ENCODE measurements around the gene NMNAT3. TPM values are rescaled to one million over a fixed set of nuclear protein-coding genes. Genes with fewer than 3 reads are reported as not detected.

The NMNAT3 gene
- 1.5 to 2.2 TPM (median 1.6 TPM) in 3 replicates for polyA plus RNA-seq
- 1.8 TPM for polyA plus RNA-seq (2011; ENCODE audit: low read depth)
- polyA plus RNA-seq (2011; cell fraction: cytosol; rRNA removed), result 1.4 and 2.2 TPM in 2 replicates
- polyA plus RNA-seq (2011; cell fraction: nucleus; rRNA removed), result 1.8 and 2.4 TPM in 2 replicates
- 0.80 and 3.1 TPM in 2 replicates for polyA plus RNA-seq (2012; ENCODE audit: low replicate concordance)
- 1.7 to 2.1 TPM (median 1.8 TPM) in 3 replicates for polyA minus RNA-seq
- not detected for polyA minus RNA-seq (2011; cell fraction: cytosol; rRNA and poly(A)+ RNA removed)
- polyA minus RNA-seq (2011; cell fraction: nucleus; rRNA and poly(A)+ RNA removed), result 3.1 and 3.2 TPM in 2 replicates

- FAIRE-seq (no peak), DNase-seq (ENCODE audit: low read depth, low spot score) (no peak)
- Histone ChIP-seq H4K20me1 (ENCODE audit: control insufficient read depth, extremely low read depth, insufficient read depth, low read length) (no peaks in the 10 kb centered on the region), H3K4me3 (ENCODE audit: control insufficient read depth in 2 of 3, extremely low read depth in 1 of 3, insufficient read depth in 2 of 3, low read depth in 1 of 3, low read length in 3 of 3) (peak within 1 kb of the TSS; percentile 51 to 72 (median 69)), H3K36me3 (ENCODE audit: control insufficient read depth in 2 of 2, extremely low read depth in 1 of 2, insufficient read depth in 2 of 2, low read length in 2 of 2) (no peaks in the 10 kb centered on the region), H3K27me3 (ENCODE audit: control insufficient read depth, extremely low read depth, insufficient read depth, low read length) (no peaks in the 10 kb centered on the region), H3K9me1 (ENCODE audit: control insufficient read depth, extremely low read depth, insufficient read depth, low read length) (no peaks in the 10 kb centered on the region), H3K79me2 (ENCODE audit: control insufficient read depth, insufficient read depth, low read length) (no peaks in the 10 kb centered on the region), H3K4me2 (ENCODE audit: control insufficient read depth, extremely low read depth, insufficient read depth, low read depth, low read length) (peak within 1 kb of the TSS; percentile 67), H3K9me3 (ENCODE audit: control insufficient read depth, low read depth, low read length) (no peaks in the 10 kb centered on the region), H3K9ac (ENCODE audit: control insufficient read depth, extremely low read depth, insufficient read depth, low read length) (peak within 1 kb of the TSS; percentile 58), H2AFZ (ENCODE audit: control insufficient read depth, low read length) (peak within 1 kb of the TSS; percentile 93), H3K4me1 (ENCODE audit: control insufficient read depth, extremely low read depth, insufficient read depth, low read length) (peaks cover 8% of the 10 kb centered on the region), H3K27ac (ENCODE audit: control insufficient read depth, insufficient read depth, low read length) (no peak within 1 kb of the TSS)
- TF ChIP-seq EZH2 (IDR thresholded peaks at IDR 0.05; ENCODE audit: low read length), result no peak
- TF ChIP-seq, protein P1, sequence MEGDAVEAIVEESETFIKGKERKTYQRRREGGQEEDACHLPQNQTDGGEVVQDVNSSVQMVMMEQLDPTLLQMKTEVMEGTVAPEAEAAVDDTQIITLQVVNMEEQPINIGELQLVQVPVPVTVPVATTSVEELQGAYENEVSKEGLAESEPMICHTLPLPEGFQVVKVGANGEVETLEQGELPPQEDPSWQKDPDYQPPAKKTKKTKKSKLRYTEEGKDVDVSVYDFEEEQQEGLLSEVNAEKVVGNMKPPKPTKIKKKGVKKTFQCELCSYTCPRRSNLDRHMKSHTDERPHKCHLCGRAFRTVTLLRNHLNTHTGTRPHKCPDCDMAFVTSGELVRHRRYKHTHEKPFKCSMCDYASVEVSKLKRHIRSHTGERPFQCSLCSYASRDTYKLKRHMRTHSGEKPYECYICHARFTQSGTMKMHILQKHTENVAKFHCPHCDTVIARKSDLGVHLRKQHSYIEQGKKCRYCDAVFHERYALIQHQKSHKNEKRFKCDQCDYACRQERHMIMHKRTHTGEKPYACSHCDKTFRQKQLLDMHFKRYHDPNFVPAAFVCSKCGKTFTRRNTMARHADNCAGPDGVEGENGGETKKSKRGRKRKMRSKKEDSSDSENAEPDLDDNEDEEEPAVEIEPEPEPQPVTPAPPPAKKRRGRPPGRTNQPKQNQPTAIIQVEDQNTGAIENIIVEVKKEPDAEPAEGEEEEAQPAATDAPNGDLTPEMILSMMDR (optimal IDR thresholded peaks at IDR 0.05 in 1 of 3, IDR thresholded peaks at IDR 0.05 in 1 of 3, conservative IDR thresholded peaks at IDR 0.05 in 1 of 3; ENCODE audit: extremely low read depth in 1 of 3, insufficient read depth in 2 of 3, low read length in 3 of 3), result peak in 1 of 3 experiments; percentile 17
- dilution Hi-C loops (cut with MboI; ENCODE audit: extremely low pct_ligation_motif_present, low sequenced_read_pairs), result no loop called here
These were observed at the start of gene NMNAT3 for GRCh38 chr3:139677388-139678155. NMNAT3 (minus strand) TSS chr3:139677972; CDS start chr3:139627724, 50,248 bp downstream.

DNA sequence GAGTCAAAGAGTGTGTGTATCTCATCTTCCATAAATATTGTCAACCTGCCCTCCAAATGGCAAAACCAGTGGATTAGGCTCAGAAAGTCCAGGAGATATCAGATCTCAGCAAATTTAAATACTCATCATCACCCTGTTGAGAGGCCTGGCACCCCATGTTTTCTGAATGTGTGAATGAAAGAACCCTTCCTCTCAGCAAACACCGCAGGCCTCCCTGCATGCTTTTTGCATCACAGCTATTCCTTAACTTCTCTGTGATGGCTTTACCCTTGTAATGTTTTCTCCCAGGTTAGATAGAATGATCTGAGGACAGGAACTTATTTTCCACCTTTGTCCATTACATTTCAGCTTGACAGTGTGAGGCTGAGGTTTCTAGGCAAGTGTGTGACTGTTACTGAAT is 43.6 kb upstream of the NMNAT3 start:
- Histone ChIP-seq H3K27me3 (ENCODE audit: control insufficient read depth, extremely low read depth, insufficient read depth, low read length) (peaks cover 6% of the 10 kb centered on the region), H3K36me3 (ENCODE audit: control insufficient read depth in 2 of 2, extremely low read depth in 1 of 2, insufficient read depth in 2 of 2, low read length in 2 of 2) (no peaks in the 10 kb centered on the region), H3K4me1 (ENCODE audit: control insufficient read depth, extremely low read depth, insufficient read depth, low read length) (peaks cover under 1% of the 10 kb centered on the region), H3K9me3 (ENCODE audit: control insufficient read depth, low read depth, low read length) (no peaks in the 10 kb centered on the region), H3K4me3 (ENCODE audit: control insufficient read depth in 2 of 3, extremely low read depth in 1 of 3, insufficient read depth in 2 of 3, low read depth in 1 of 3, low read length in 3 of 3) (no peak overlapping the region), H4K20me1 (ENCODE audit: control insufficient read depth, extremely low read depth, insufficient read depth, low read length) (no peaks in the 10 kb centered on the region), H3K27ac (ENCODE audit: control insufficient read depth, insufficient read depth, low read length) (no peak overlapping the region), H2AFZ (ENCODE audit: control insufficient read depth, low read length) (no peak overlapping the region), H3K9me1 (ENCODE audit: control insufficient read depth, extremely low read depth, insufficient read depth, low read length) (no peaks in the 10 kb centered on the region), H3K9ac (ENCODE audit: control insufficient read depth, extremely low read depth, insufficient read depth, low read length) (no peak overlapping the region), H3K4me2 (ENCODE audit: control insufficient read depth, extremely low read depth, insufficient read depth, low read depth, low read length) (no peak overlapping the region), H3K79me2 (ENCODE audit: control insufficient read depth, insufficient read depth, low read length) (no peaks in the 10 kb centered on the region)
- DNase-seq (ENCODE audit: low read depth, low spot score) (no peak), FAIRE-seq (no peak)
- TF ChIP-seq, protein P1 (optimal IDR thresholded peaks at IDR 0.05 in 1 of 3, IDR thresholded peaks at IDR 0.05 in 1 of 3, conservative IDR thresholded peaks at IDR 0.05 in 1 of 3; ENCODE audit: extremely low read depth in 1 of 3, insufficient read depth in 2 of 3, low read length in 3 of 3), result no peak
- TF ChIP-seq EZH2 (IDR thresholded peaks at IDR 0.05; ENCODE audit: low read length), result no peak
- dilution Hi-C loops (cut with MboI; ENCODE audit: extremely low pct_ligation_motif_present, low sequenced_read_pairs), result no loop called here

All from keratinocyte (primary cell).